Measurements from ENCODE around the gene APOL6.

GRCh38 chr22:35656284-35656752, 8.1 kb downstream of the APOL6 start:
- TF ChIP-seq, protein P1, sequence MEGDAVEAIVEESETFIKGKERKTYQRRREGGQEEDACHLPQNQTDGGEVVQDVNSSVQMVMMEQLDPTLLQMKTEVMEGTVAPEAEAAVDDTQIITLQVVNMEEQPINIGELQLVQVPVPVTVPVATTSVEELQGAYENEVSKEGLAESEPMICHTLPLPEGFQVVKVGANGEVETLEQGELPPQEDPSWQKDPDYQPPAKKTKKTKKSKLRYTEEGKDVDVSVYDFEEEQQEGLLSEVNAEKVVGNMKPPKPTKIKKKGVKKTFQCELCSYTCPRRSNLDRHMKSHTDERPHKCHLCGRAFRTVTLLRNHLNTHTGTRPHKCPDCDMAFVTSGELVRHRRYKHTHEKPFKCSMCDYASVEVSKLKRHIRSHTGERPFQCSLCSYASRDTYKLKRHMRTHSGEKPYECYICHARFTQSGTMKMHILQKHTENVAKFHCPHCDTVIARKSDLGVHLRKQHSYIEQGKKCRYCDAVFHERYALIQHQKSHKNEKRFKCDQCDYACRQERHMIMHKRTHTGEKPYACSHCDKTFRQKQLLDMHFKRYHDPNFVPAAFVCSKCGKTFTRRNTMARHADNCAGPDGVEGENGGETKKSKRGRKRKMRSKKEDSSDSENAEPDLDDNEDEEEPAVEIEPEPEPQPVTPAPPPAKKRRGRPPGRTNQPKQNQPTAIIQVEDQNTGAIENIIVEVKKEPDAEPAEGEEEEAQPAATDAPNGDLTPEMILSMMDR (IDR thresholded peaks at IDR 0.05), result no peak
- no peak for TF ChIP-seq POLR2A (IDR thresholded peaks at IDR 0.05)

All from body of pancreas (tissue), 4 donors.